ES-I3 (cell line): ENCODE data around the gene MT3.

Experiments used
- H3K36me3 ChIP-seq: 2 replicates; pipeline ENCODE4 v1.6.1; 2013; ENCODE audit warnings: mild to moderate bottlenecking, low read length, control low read depth, moderate library complexity; ENCODE audit not compliant: insufficient read depth
- H3K4me1 ChIP-seq: 2 replicates; pipeline ENCODE4 v1.6.1; 2013; ENCODE audit warnings: mild to moderate bottlenecking, control low read depth, low read length; ENCODE audit not compliant: insufficient read depth
- H3K9ac ChIP-seq: 2 replicates; pipeline ENCODE4 v1.6.1; 2013; ENCODE audit warnings: low read depth, mild to moderate bottlenecking, low read length, moderate library complexity
- H3K9me3 ChIP-seq: 2 replicates; pipeline ENCODE4 v1.6.1; 2013; ENCODE audit warnings: mild to moderate bottlenecking, low read length, moderate library complexity; ENCODE audit not compliant: control insufficient read depth, insufficient read depth

Gene MT3

DNA sequence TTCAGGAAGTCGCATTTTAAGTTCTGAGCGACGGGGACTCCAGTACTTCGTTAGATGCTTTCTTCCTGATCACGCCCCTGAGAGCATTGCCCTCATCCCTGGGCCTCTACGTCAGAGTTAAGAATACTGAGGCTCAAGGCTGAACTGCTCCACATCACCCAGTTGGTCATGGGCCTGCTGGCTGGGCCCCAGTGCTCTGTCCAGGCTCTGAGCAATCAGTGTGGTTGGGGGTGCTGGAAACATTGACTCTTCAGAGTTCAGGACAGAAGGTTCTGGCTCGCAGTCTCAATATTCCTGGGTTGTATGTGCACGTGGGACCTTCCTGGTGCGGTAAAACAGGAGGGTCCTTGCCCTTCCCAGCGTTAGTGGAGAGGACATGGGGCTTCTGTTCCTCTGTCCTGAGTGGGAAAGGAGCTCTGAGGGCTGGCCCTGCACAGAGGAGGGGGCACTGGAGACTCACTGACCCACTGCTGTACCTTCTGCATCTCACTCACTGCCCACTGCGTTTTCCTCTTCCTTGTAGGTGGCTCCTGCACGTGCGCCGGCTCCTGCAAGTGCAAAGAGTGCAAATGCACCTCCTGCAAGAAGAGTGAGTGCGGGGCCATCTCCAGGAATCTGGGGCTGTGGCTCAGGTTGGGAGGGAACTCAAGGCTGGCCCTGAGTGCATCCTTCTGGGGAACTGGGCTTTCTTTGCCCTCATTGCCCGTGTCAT, 36.8 kb downstream of the MT3 start:
- peak overlapping the region; percentile 51; the same call in 1 of the 2 replicates for H3K9ac ChIP-seq
- H3K4me1 ChIP-seq = peaks cover 24% of the 10 kb centered on the region; the same call in 1 of the 2 replicates
- no peaks in the 10 kb centered on the region for H3K9me3 ChIP-seq
- no peaks in the 10 kb centered on the region for H3K36me3 ChIP-seq

DNA sequence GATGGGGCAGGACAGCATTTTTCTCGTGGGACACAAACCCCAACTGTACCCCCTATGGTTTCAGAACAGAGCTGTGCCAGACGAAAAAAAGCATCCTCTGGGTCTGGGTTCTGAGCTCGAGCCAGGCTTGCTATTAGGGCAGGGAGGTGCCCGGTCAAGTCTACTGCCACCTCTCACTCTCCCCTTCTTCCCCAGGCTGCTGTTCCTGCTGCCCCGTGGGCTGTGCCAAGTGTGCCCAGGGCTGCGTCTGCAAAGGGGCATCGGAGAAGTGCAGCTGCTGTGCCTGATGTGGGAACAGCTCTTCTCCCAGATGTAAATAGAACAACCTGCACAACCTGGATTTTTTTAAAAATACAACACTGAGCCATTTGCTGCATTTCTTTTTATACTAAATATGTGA, 37.4 kb downstream of the MT3 start:
- Histone ChIP-seq H3K4me1 (peaks cover 19% of the 10 kb centered on the region; the same call in 1 of the 2 replicates), H3K36me3 (no peaks in the 10 kb centered on the region), H3K9ac (no peak overlapping the region), H3K9me3 (no peaks in the 10 kb centered on the region)

DNA sequence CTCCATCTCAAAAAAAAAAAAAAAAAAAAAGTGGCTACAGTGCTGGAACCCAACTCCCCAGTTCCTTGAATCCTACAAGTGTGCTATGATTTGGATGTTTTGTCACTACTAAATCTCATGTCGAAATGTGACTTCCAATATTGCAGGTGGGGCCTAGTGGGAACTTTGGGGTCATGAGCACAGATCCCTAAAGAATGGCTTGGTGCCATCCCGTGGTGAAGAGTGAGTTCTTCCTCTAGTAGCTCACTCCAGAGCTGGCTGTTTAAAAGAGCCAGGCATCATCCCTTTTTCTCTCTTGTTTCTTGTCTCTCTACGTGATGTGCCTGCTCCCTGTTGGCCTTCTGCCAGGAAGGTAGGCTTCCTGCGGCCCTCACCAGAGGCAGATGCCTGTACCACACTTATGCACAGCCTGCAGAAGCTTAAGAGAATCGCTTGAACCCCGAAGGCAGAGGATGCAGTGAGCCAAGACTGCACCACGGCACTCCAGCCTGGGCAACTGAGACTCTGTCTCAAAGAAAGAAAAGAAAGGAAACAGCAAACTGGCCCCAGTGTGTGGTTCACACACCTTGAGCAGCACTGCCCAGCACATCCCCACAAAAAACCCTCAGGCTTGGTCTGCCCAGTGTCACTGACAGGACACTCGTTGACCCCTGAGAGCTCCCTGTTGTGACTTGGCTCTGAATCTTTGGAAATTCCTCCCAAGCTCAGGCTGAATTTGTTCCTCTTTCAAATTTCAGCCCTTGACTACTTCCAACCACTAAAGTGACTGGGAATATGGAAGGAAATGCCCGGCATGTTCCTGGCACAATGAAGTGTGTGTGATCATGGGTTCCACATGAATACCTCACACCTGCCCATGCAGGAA, 39.4 kb downstream of the MT3 start:
- Histone ChIP-seq H3K9ac (no peak overlapping the region), H3K9me3 (no peaks in the 10 kb centered on the region), H3K4me1 (peaks cover 12% of the 10 kb centered on the region; the same call in 1 of the 2 replicates), H3K36me3 (no peaks in the 10 kb centered on the region)

DNA sequence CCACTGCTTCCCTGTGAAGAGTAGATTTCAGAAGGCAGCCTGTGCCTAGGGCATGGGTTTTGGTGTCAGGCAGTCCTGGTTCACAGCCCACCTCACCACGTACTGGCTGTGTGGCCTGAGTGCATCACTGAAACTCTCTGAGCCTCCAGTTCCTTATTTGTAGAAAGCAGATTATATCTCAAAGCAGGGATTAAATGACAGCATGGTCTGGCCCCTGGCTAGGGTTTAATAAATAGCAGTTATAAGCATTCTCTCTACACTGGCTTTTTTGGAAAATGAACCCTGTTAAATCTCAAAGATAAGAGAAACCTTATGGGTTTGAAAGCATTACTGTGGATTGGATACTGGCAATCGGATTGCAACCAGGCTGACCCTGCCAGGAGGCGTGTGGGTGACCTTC, 40.2 kb downstream of the MT3 start:
- Histone ChIP-seq H3K9ac (no peak overlapping the region), H3K4me1 (peaks cover 12% of the 10 kb centered on the region; the same call in 1 of the 2 replicates), H3K9me3 (no peaks in the 10 kb centered on the region), H3K36me3 (no peaks in the 10 kb centered on the region)

DNA sequence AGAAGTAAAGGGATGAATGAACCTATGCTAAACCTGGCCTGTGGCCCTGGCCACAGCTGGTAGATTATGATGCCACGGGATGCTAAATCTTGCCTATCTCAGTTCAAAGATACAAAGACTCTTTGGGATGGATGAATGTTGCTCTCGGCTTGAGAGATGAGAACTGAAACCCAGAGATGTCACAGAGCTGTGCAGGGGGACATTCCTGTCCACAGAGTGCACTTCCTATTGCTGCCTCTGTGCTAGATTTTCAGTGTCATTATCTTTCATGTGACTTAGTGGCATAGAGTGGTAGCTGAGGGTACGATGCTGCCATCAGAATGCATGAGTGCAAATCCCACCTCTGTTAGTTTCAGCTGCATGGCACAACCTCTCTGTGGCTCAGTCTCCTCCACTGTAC, 40.8 kb downstream of the MT3 start:
- Histone ChIP-seq H3K36me3 (no peaks in the 10 kb centered on the region), H3K9me3 (no peaks in the 10 kb centered on the region), H3K9ac (no peak overlapping the region), H3K4me1 (peaks cover 12% of the 10 kb centered on the region; the same call in 1 of the 2 replicates)

DNA sequence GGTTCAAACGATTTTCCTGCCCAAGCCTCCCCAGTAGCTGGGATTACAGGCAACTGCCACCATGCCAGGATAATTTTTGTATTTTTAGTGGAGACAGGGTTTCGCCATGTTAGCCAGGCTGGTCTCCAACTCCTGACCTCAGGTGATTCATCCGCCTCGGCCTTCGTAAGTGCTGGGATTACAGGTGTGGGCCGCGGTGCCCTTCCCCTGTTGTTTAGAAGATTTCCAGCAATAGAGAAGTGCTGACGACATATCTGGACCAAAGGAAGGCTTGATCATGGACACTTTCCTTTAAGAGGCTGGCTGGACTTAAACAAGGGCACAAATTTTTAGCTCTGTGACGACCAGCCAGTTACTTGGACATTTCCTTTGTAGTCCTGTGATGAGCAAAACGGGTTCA, 41.9 kb downstream of the MT3 start:
- peaks cover 11% of the 10 kb centered on the region; the same call in 1 of the 2 replicates for H3K4me1 ChIP-seq
- no peaks in the 10 kb centered on the region for H3K9me3 ChIP-seq
- no peaks in the 10 kb centered on the region for H3K36me3 ChIP-seq
- H3K9ac ChIP-seq = no peak overlapping the region

DNA sequence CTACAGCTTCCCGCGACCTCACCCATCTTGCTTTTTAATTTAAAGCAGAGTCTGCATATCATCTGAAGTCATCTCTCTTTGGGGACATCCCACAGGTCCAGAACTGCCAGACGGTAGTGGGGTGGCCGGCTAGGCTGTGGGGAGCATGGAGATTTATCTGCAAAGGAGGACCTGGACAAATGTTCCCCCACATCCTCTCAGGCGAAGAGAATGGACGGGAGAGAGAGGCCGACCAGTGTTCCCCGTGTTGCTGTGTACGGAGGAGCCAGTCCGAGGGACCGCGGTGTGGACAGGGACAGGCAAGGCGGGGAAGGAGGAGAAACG, 42.5 kb downstream of the MT3 start:
- H3K4me1 ChIP-seq = peaks cover 8% of the 10 kb centered on the region; the same call in 1 of the 2 replicates
- no peaks in the 10 kb centered on the region for H3K36me3 ChIP-seq
- H3K9ac ChIP-seq = peak overlapping the region; percentile 37; the same call in 1 of the 2 replicates
- H3K9me3 ChIP-seq = no peaks in the 10 kb centered on the region

DNA sequence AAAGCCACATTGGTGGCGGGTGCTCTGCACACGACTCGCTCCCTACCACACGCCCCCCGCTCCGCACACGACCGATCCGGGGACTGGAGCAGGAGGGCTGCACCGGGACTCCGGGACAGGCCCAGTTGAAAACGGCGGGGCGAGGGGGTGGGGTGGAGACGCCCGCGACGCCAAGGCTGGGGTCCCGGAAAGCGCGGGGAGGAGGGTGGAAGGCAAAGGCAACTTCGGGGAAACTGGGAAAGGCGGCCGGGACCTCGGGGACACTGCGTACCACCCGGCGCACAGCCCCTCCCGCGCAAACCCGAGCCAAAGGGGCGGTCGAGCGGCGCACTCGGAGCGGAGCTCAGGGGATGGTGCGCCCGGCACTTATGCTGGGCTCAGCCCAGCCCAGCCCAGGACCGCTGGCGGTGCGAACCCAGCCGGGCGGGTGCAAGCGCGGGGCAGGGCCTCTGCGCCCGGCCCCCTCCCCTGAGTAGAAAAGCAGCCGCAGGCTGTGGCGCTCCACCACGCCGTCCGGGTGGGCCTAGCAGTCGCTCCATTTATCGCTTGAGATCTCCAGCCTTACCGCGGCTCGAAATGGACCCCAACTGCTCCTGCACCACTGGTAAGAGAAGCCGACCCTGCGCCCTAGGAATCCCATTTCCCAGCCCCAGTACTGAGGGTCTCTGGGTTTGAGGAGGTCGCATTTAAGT, 43.0 kb downstream of the MT3 start, which contains the start of gene MT1M:
Gene MT1M (plus strand): TSS at position 504 of the 692 bp plus-strand sequence. CDS start 73 bp downstream, at position 577.
- Histone ChIP-seq H3K9ac (peak within 1 kb of the TSS; percentile 37; the same call in 1 of the 2 replicates), H3K36me3 (no peaks in the 10 kb centered on the region), H3K4me1 (0 out of 2 replicates have a peak, but pooled peaks cover 4% of the 10 kb centered on the region), H3K9me3 (no peaks in the 10 kb centered on the region)

DNA sequence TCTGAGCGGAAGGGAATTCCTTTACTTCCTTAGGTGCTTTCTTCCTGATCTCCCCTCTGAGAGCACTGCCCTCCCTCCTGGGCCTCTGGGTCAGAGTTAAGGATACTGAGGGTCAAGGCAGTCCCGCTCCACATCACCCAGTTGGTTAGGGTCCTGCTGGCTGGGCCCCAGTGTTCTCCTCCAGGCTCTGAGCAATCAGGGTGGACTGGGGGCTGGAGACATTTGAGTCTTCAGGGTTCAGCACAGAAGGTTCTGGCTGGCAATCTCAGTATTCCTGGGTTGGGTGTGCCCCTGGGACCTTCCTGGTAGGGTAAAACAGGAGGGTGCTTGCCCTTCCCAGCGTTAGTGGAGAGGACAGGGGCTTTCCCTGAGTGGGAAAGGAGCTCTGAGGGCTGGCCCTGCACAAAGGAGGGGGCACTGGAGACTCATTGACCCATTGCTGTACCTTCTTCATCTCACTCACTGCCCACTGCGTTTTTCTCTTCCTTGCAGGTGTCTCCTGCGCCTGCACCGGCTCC, 43.6 kb downstream of the MT3 start:
- H3K9ac ChIP-seq = peak overlapping the region; percentile 37; the same call in 1 of the 2 replicates

DNA sequence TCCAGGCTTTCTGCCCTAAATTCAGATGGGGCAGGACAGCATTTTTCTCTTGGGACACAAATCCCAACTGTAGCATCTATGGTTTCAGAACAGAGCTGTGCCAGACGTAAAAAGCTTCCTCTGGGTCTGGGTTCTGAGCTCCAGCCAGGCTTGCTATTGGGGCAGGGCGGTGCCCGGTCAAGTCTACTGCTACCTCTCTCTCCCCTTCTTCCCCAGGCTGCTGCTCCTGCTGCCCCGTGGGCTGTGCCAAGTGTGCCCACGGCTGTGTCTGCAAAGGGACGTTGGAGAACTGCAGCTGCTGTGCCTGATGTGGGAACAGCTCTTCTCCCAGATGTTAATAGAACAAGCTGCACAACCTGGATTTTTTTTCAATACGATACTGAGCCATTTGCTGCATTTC, 44.2 kb downstream of the MT3 start:
- H3K4me1 ChIP-seq = 0 out of 2 replicates have a peak, but pooled peaks cover 4% of the 10 kb centered on the region
- H3K9ac ChIP-seq = no peak overlapping the region
- H3K36me3 ChIP-seq = no peaks in the 10 kb centered on the region

More for the DNA sequence above, 43.6 kb downstream of the MT3 start:
- Histone ChIP-seq H3K4me1 (0 out of 2 replicates have a peak, but pooled peaks cover 4% of the 10 kb centered on the region), H3K9me3 (no peaks in the 10 kb centered on the region), H3K36me3 (no peaks in the 10 kb centered on the region)

DNA sequence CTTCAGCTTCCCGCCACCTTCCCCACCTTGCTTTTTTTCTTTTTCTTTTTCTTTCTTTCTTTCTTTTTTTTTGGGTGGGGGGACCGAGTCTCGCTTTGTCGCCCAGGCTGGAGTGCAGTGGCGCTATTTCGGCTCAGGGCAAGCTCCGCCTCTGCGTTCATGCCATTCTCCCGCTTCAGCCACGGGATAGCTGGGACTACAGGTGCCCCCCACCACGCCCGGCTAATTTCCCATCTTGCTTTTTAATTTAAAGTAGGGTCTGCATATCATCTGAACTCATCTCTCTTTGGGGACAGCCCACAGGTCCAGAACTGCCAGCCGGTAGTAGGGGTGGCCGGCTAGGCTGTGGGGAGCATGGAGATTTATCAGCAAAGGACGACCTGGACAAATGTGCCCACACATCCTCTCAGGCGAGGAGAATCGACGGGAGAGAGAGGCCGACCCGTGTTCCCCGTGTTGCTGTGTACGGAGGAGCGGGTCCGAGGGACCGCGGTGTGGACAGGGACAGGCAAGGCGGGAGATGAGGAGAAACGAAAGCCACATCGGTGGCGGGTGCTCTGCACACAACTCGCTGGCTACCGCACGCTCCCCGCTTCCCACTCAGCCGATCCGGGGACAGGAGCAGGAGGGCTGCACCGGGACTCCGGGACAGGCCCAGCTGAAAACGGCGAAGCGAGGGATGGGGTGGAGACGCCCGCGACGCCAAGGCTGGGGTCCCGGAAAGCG, 45.5 kb downstream of the MT3 start:
- Histone ChIP-seq H3K36me3 (no peaks in the 10 kb centered on the region), H3K9ac (peak overlapping the region; percentile 32; the same call in 1 of the 2 replicates), H3K4me1 (0 out of 2 replicates have a peak, but pooled peaks cover 4% of the 10 kb centered on the region), H3K9me3 (no peaks in the 10 kb centered on the region)

More for the DNA sequence above, 44.2 kb downstream of the MT3 start:
- no peaks in the 10 kb centered on the region for H3K9me3 ChIP-seq

DNA sequence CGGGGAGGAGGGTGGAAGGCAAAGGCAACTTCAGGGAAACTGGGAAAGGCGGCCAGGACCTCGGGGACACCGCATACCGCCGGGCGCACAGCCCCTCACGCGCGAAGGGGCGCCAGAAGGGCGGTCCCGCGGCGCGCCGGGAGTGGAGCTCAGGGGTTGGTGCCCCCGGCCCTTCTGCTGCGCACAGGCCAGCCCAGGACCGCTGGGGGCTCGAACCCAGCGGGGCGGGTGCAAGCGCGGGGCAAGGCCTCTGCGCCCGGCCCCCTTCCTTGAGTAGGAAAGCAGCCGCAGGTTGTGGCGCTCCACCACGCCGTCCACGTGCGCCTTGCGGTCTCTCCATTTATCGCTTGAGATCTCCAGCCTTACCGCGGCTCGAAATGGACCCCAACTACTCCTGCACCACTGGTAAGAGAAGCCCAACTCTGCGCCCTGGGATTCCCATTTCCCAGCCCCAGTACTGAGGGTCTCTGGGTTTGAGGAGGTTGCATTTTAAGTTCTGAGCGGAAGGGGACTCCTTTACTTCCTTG, 46.2 kb downstream of the MT3 start:
- H3K4me1 ChIP-seq = 0 out of 2 replicates have a peak, but pooled peaks cover 4% of the 10 kb centered on the region
- H3K9ac ChIP-seq = peak overlapping the region; percentile 32; the same call in 1 of the 2 replicates
- no peaks in the 10 kb centered on the region for H3K36me3 ChIP-seq
- no peaks in the 10 kb centered on the region for H3K9me3 ChIP-seq
